HFF-Myc (cell line): ENCODE data around the gene SPIN3.
"Not testable (repeated sequence)": the region's sequence is repeated elsewhere in the genome, so short reads cannot be mapped to it uniquely, and the experiment has no call there.

Experiments
- DNase-seq: peaks from one replicate; pipeline ENCODE4 v3.0.0-alpha.2; 2011; ENCODE audit warnings: low read depth; ENCODE audit errors: extremely low read depth
- H3K4me3 ChIP-seq: replicated peaks from 2 replicates; pipeline ENCODE4 v1.5.1; 2011; ENCODE audit warnings: low read depth, mild to moderate bottlenecking, control low read depth, low read length
- TF ChIP-seq, protein P1 (sequence below): IDR thresholded peaks from 2 replicates; pipeline ENCODE4 v1.5.1; 2012; ENCODE audit warnings: mild to moderate bottlenecking, low read depth, low read length, control low read depth; ENCODE audit errors: missing control alignments

The SPIN3 gene

DNA sequence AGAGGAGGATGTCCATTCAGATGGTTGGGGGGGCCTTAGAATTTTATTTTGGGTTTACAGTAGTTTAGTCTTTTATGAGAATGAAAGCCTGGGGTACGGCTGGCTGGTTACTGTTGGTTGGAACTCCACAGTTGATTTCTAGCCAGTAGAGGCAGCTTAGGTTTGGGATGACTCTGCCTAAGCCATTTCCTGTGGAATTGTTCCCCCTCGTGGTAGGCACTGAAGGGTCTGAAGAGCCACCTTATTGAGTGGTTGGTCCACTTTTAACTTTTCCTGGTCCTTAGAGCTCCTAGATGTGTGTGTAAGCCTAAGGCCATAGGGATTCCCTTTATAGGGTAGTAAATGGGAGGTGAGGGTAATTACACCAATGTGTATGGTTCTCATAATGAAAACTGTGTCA, 19.7 kb downstream of the SPIN3 start:
- H3K4me3 ChIP-seq: no peak overlapping the region
- DNase-seq: no peak
- TF ChIP-seq, protein P1, sequence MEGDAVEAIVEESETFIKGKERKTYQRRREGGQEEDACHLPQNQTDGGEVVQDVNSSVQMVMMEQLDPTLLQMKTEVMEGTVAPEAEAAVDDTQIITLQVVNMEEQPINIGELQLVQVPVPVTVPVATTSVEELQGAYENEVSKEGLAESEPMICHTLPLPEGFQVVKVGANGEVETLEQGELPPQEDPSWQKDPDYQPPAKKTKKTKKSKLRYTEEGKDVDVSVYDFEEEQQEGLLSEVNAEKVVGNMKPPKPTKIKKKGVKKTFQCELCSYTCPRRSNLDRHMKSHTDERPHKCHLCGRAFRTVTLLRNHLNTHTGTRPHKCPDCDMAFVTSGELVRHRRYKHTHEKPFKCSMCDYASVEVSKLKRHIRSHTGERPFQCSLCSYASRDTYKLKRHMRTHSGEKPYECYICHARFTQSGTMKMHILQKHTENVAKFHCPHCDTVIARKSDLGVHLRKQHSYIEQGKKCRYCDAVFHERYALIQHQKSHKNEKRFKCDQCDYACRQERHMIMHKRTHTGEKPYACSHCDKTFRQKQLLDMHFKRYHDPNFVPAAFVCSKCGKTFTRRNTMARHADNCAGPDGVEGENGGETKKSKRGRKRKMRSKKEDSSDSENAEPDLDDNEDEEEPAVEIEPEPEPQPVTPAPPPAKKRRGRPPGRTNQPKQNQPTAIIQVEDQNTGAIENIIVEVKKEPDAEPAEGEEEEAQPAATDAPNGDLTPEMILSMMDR: no peak

DNA sequence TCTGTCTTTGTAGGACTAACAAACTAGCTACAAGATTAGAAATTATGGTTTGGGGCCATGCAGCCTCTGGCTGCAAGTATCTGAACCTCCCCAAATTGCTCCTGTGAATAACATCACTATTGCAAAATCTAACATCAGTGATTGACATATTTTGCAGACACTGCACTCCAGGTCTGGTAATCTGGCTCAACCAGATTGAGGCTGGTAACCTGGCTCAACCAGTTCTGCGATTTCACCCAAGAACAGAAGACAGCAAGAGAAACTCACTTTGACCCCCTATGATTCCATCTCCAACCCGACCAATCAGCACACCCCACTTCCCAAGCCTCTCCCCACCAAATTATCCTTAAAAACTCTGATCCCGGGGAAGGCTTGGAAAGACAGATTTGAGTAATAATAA, 20.9 kb downstream of the SPIN3 start:
- no peak for DNase-seq
- TF ChIP-seq, protein P1: no peak
- no peak overlapping the region for H3K4me3 ChIP-seq

DNA sequence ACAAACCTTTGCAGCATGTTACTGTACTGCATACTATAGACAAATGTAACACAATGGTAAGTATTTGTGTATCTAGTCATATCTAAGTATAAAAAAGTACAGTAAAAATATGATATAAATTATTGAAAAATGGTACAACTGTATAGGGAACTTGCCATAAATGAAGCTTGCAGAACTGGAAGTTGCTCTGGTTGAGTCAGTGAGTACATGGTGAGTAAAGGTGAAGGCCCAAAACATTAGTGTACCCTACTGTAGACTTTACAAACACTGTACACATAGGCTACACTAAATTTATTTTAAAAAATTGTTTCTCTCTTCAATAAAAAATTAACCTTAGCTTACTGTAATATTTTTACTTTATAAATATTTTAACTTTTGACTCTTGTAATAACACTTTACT, 25.8 kb downstream of the SPIN3 start:
- TF ChIP-seq, protein P1: no peak
- no peak overlapping the region for H3K4me3 ChIP-seq
- DNase-seq: no peak

DNA sequence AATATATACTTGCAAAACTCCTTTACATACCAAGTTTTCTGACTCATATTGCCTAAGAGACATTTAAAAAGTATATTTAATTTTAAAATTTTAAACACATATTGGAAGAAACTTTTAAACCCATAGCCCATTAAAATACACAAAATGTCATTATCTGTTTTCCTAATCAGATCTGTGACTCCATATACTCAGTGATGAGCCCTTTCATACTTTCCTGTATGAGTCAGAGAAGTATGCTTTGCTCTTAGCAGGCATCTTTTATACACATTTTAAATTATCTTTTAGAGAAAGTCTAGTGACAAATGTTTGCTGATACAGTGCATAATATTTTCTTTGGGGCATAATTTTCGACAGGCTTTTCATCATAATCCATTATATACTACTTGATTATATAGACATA, 26.4 kb downstream of the SPIN3 start:
- no peak overlapping the region for H3K4me3 ChIP-seq
- DNase-seq: no peak
- TF ChIP-seq, protein P1: no peak

DNA sequence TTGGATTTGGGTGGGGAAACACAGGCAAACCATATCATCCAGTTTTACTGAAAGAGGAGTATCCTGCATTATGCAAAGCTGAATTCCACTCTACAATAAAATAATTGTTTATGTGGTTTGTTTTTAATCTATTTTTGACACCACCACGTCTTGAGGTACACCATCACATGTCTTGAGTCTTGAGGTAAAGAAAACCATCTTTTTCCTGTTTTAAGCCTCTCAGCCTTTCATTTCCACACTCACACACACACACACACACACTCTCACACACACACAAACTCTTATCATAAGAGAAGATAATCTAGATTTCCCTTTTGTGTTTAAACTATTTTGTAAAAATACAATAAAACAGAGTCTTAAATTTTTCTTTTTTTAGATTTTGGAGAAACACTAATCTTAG, 32.0 kb downstream of the SPIN3 start:
- TF ChIP-seq, protein P1: no peak
- H3K4me3 ChIP-seq: no peak overlapping the region
- DNase-seq: no peak

DNA sequence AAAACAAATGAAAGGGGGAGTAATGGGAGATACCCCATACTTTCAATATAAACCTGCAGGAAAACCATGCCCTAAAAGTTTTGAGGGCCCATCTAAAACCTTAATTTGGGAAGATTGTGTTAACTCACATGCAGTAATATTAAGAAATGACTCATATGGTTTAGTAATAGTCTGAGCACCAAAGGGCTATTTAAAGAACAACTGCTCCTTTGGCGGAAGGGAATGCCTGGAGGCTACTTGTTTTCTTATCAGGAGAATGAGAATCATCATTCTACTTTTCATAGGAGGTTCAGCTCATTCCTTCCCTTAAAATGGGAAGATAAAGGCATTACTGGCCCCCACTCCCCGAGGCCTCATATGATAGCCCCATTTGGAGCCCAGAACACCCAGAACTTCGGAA, 47.6 kb downstream of the SPIN3 start:
- no peak for DNase-seq
- TF ChIP-seq, protein P1: no peak

DNA sequence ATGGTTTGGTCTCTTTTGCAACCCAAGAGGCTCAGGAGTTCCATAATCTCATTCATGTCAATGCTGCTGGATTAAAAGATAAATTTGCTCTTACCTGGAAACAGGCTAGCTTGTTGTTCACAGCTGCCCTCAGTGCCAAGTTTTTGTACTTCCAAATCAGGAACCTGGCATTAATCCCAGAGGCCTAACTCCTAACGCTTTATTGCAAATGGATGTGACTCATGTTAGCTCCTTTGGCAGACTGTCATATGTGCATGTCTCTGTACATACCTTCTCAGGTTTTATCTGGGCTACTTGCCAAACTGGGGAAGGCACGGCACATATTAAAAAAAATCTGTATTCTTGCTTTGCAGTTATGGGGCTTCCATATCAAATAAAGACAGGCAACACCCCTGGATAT, 49.1 kb downstream of the SPIN3 start:
- not testable (repeated sequence) for H3K4me3 ChIP-seq
- peak; percentile 32 for DNase-seq

More for the DNA sequence above, 47.6 kb downstream of the SPIN3 start:
- no peak overlapping the region for H3K4me3 ChIP-seq

DNA sequence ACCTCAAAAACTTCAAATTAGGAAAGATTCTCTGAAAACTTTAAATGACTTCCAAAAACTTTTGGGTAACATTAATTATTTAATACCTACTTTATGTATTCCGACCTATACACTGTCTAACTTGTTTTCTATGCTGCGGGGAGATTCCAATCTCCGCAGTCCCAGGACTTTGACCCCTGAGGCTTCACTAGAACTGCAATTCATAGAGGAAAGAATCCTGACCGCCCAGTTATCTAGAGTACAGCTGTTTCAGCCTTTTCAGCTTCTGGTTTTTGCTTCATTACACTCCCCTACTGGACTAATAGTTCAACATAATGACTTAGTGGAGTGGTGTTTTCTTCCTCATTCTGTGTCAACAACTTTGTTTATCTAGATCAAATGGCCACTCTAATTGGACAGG, 50.1 kb downstream of the SPIN3 start:
- DNase-seq, H3K4me3 ChIP-seq: not testable (repeated sequence)
